Measurements from ENCODE around the gene KRTAP9-9. TPM values are rescaled to one million over a fixed set of nuclear protein-coding genes. Genes with fewer than 3 reads are reported as not detected.

The KRTAP9-9 gene
- total RNA-seq, 1 experiment from 2014 or later, result not detected

DNA sequence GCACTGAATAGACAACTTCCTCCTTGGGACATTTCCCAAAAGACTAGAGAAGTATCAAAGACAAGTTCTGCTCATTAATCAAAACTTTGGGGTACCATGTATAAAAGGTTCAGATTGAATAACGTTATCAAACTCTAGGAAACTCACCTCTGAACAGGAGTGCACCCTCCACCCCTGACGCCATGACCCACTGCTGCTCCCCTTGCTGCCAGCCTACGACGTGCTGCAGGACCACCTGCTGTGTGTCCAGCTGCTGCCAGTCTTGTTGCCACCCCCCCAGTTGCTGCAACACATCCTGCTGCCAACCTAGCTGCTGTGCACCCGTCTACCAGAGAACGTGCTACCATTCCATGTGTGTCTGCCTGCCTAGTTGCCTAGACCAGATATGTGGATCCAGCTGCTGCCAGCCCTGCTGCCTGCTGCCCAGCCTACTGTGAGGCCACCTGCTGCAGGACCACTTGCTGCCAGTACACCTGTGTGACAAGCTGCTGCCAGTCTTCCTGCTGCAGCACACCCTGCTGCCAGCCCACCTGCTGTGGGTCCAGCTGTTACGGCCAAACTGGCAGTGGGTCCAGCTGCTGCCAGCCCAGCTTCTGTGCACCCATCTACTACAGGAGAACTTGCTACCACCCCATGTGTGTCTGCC is 42.5 kb upstream of the KRTAP9-9 start:
- Mint-ChIP-seq H3K27me3 (ENCODE audit: low read depth) (no peaks in the 10 kb centered on the region; the same call in 1 of the 2 replicates), H3K36me3 (peaks cover 8% of the 10 kb centered on the region), H3K4me1 (no peaks in the 10 kb centered on the region), H3K27ac (no peak overlapping the region), H3K9me3 (peaks cover 20% of the 10 kb centered on the region), H3K4me3 (no peak overlapping the region)
- no peak for TF ChIP-seq JUN (CRISPR knock-in tag; IDR thresholded peaks at IDR 0.05)
- POLR2A ChIA-PET, result no interaction called here
- CTCF ChIA-PET, result interaction anchor here (0.8 to 1.0 kb wide), 3 partner anchors 110 to 453 kb away, joined by 3 to 6 read pairs (median 5); no protein-coding TSS in a partner anchor
- no peak for ATAC-seq
- DNase-seq (ENCODE audit: low spot score), result no peak

GRCh38 chr17:41215681-41216080 is 39.5 kb upstream of the KRTAP9-9 start:
- ChIA-PET CTCF (no interaction called here), POLR2A (no interaction called here)
- Mint-ChIP-seq H3K9me3 (peaks cover 13% of the 10 kb centered on the region), H3K27me3 (ENCODE audit: low read depth) (no peaks in the 10 kb centered on the region; the same call in 1 of the 2 replicates), H3K4me3 (no peak overlapping the region), H3K36me3 (no peaks in the 10 kb centered on the region), H3K27ac (no peak overlapping the region), H3K4me1 (no peaks in the 10 kb centered on the region)
- ATAC-seq (no peak), DNase-seq (ENCODE audit: low spot score) (no peak)
- TF ChIP-seq ZNF232 (CRISPR knock-in tag; IDR thresholded peaks at IDR 0.05), result no peak
- no peak for TF ChIP-seq FOXP1 (CRISPR knock-in tag; IDR thresholded peaks at IDR 0.05; ENCODE audit: borderline replicate concordance)
- TF ChIP-seq EMX1 (CRISPR knock-in tag; IDR thresholded peaks at IDR 0.05), result no peak
- TF ChIP-seq ZNF121 (CRISPR knock-in tag; IDR thresholded peaks at IDR 0.05), result no peak
- no peak for TF ChIP-seq ETV6 (CRISPR knock-in tag; IDR thresholded peaks at IDR 0.05)
- no peak for TF ChIP-seq SMAD3 (CRISPR knock-in tag; IDR thresholded peaks at IDR 0.05; ENCODE audit: borderline replicate concordance)
- TF ChIP-seq JAZF1 (CRISPR knock-in tag; IDR thresholded peaks at IDR 0.05), result no peak
- TF ChIP-seq RELA (CRISPR knock-in tag; IDR thresholded peaks at IDR 0.05; ENCODE audit: borderline replicate concordance), result no peak
- no peak for TF ChIP-seq RORB (CRISPR knock-in tag; IDR thresholded peaks at IDR 0.05)
- TF ChIP-seq, protein P1, sequence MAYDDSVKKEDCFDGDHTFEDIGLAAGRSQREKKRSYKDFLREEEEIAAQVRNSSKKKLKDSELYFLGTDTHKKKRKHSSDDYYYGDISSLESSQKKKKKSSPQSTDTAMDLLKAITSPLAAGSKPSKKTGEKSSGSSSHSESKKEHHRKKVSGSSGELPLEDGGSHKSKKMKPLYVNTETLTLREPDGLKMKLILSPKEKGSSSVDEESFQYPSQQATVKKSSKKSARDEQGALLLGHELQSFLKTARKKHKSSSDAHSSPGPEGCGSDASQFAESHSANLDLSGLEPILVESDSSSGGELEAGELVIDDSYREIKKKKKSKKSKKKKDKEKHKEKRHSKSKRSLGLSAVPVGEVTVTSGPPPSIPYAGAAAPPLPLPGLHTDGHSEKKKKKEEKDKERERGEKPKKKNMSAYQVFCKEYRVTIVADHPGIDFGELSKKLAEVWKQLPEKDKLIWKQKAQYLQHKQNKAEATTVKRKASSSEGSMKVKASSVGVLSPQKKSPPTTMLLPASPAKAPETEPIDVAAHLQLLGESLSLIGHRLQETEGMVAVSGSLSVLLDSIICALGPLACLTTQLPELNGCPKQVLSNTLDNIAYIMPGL (CRISPR knock-in tag; IDR thresholded peaks at IDR 0.05), result no peak
- TF ChIP-seq ZBTB43 (CRISPR knock-in tag; IDR thresholded peaks at IDR 0.05), result no peak
- TF ChIP-seq ELF4 (CRISPR knock-in tag; IDR thresholded peaks at IDR 0.05; ENCODE audit: low read depth), result no peak
- TF ChIP-seq CREB1 (CRISPR knock-in tag; IDR thresholded peaks at IDR 0.05), result no peak
- no peak for TF ChIP-seq PRDM15 (CRISPR knock-in tag; IDR thresholded peaks at IDR 0.05)
- TF ChIP-seq ESRRA (CRISPR knock-in tag; IDR thresholded peaks at IDR 0.05; ENCODE audit: borderline replicate concordance), result no peak
- TF ChIP-seq ZBTB21 (CRISPR knock-in tag; IDR thresholded peaks at IDR 0.05; ENCODE audit: borderline replicate concordance), result no peak

- no peak overlapping the region for H3K4me3 Mint-ChIP-seq
- peaks cover 17% of the 10 kb centered on the region for H3K9me3 Mint-ChIP-seq
- POLR2A ChIA-PET, result no interaction called here
- no peak for DNase-seq (ENCODE audit: low spot score)
- no peaks in the 10 kb centered on the region for H3K27me3 Mint-ChIP-seq (ENCODE audit: low read depth)
- CTCF ChIA-PET, result no interaction called here
- H3K36me3 Mint-ChIP-seq, result no peaks in the 10 kb centered on the region
- no peak overlapping the region for H3K27ac Mint-ChIP-seq
- H3K4me1 Mint-ChIP-seq, result peaks cover 8% of the 10 kb centered on the region
- TF ChIP-seq HMGA2 (CRISPR knock-in tag; IDR thresholded peaks at IDR 0.05), result no peak
- ATAC-seq, result no peak
These were observed 31.4 kb upstream of the KRTAP9-9 start for GRCh38 chr17:41223821-41224220.

Data from WTC11 (cell line).